HEK293 (cell line): ENCODE data around the gene MCM5.
A peak's percentile ranks its signal among the peaks of the same experiment; 100 is the strongest.

Experiments used
- CTCF ChIA-PET: fragments of 350-600 bp; formaldehyde crosslinking; extraction: SDS; loops from one replicate; lab custom pipeline; 2021; ENCODE audit warnings: antibody characterized with exemption; lab: Yijun Ruan, JAX
- POLR2A ChIA-PET: fragments of 300-600 bp; formaldehyde crosslinking; extraction: SDS; loops from one replicate; lab custom pipeline; 2020; ENCODE audit warnings: antibody characterized with exemption, inconsistent platforms; lab: Yijun Ruan, JAX
- H3K27ac ChIP-seq: fragments of 200-500 bp; sonication (Bioruptor generic); 2 replicates; pipeline ENCODE4 v1.5.1; 2014; ENCODE audit warnings: low read depth, low read length, control low read depth, inconsistent platforms; ENCODE audit errors: extremely low read depth
- H3K36me3 ChIP-seq, 2 experiments: fragments of 200-500 bp in 1 of 2; sonication (Bioruptor generic) in 1 of 2; 1 replicate in 1 of 2; 2 replicates in 1 of 2; pipeline ENCODE4 v1.5.1; 2014 to 2017; ENCODE audit warnings: inconsistent platforms in 2 of 2, low read length in 2 of 2; ENCODE audit not compliant: control insufficient read depth in 2 of 2, insufficient read depth in 1 of 2
- H3K4me1 ChIP-seq: fragments of 200-500 bp; sonication (Bioruptor generic); 2 replicates; pipeline ENCODE4 v1.5.1; 2014; ENCODE audit warnings: mild to moderate bottlenecking, low read length, inconsistent platforms; ENCODE audit not compliant: control insufficient read depth, insufficient read depth
- H3K4me3 ChIP-seq: 2 replicates; pipeline ENCODE4 v1.5.1; 2011; ENCODE audit warnings: low read depth, mild to moderate bottlenecking, control low read depth, low read length, moderate library complexity
- H3K9me3 ChIP-seq: fragments of 200-500 bp; sonication (Bioruptor generic); 2 replicates; pipeline ENCODE4 v1.5.1; 2014; ENCODE audit warnings: low read depth, low read length, inconsistent platforms; ENCODE audit not compliant: control insufficient read depth, insufficient read depth
- ATF2 ChIP-seq: fragments of 450-650 bp; formaldehyde crosslinking; IDR thresholded peaks from 2 replicates; pipeline ENCODE4 v1.5.1; 2016; ENCODE audit warnings: missing biosample characterization, missing genetic modification characterization, low read depth
- ELK4 ChIP-seq: IDR thresholded peaks from 2 replicates; pipeline ENCODE4 v1.6.1; 2011; ENCODE audit warnings: mild to moderate bottlenecking, low read depth, low read length, borderline replicate concordance
- GLI4 ChIP-seq: fragments of 450-650 bp; formaldehyde crosslinking; IDR thresholded peaks from 2 replicates; pipeline ENCODE4 v1.5.1; 2016; ENCODE audit warnings: missing biosample characterization, missing genetic modification characterization
- GLIS2 ChIP-seq: fragments of 450-650 bp; formaldehyde crosslinking; IDR thresholded peaks from 2 replicates; pipeline ENCODE4 v1.5.1; 2016; ENCODE audit warnings: missing biosample characterization, missing genetic modification characterization
- HIC1 ChIP-seq: fragments of 450-650 bp; formaldehyde crosslinking; IDR thresholded peaks from 2 replicates; pipeline ENCODE4 v1.5.1; 2016; ENCODE audit warnings: missing biosample characterization, missing genetic modification characterization
- HOXC10 ChIP-seq: sonication (generic); formaldehyde crosslinking; IDR thresholded peaks from 2 replicates; pipeline ENCODE4 v1.8.1; 2023; ENCODE audit warnings: mild to moderate bottlenecking, missing genetic modification reagents
- HOXD13 ChIP-seq: sonication (generic); formaldehyde crosslinking; IDR thresholded peaks from 2 replicates; pipeline ENCODE4 v1.8.0; 2022; ENCODE audit warnings: missing genetic modification reagents, borderline replicate concordance
- KLF16 ChIP-seq: fragments of 450-650 bp; formaldehyde crosslinking; IDR thresholded peaks from 2 replicates; pipeline ENCODE4 v1.5.1; 2017; ENCODE audit warnings: missing biosample characterization, missing genetic modification characterization
- ZBTB1 ChIP-seq: fragments of 450-650 bp; formaldehyde crosslinking; IDR thresholded peaks from 2 replicates; pipeline ENCODE4 v1.5.1; 2016; ENCODE audit warnings: missing biosample characterization, missing genetic modification characterization
- ZBTB10 ChIP-seq: fragments of 450-650 bp; formaldehyde crosslinking; IDR thresholded peaks from 2 replicates; pipeline ENCODE4 v1.5.1; 2016; ENCODE audit warnings: missing biosample characterization, missing genetic modification characterization
- ZBTB17 ChIP-seq: fragments of 450-650 bp; formaldehyde crosslinking; IDR thresholded peaks from 2 replicates; pipeline ENCODE4 v1.5.1; 2016; ENCODE audit warnings: missing biosample characterization, missing genetic modification characterization
- ZBTB7A ChIP-seq: fragments of 450-650 bp; formaldehyde crosslinking; IDR thresholded peaks from 2 replicates; pipeline ENCODE4 v1.5.1; 2016; ENCODE audit warnings: low read depth, missing biosample characterization, missing genetic modification characterization
- ZNF146 ChIP-seq: fragments of 450-650 bp; formaldehyde crosslinking; IDR thresholded peaks from 2 replicates; pipeline ENCODE4 v1.5.1; 2016; ENCODE audit warnings: missing biosample characterization, missing genetic modification characterization
- ZNF184 ChIP-seq: fragments of 450-650 bp; IDR thresholded peaks from 2 replicates; pipeline ENCODE4 v1.5.1; 2018; ENCODE audit warnings: missing biosample characterization, mild to moderate bottlenecking, missing genetic modification characterization
- ZNF2 ChIP-seq: fragments of 450-650 bp; formaldehyde crosslinking; IDR thresholded peaks from 2 replicates; pipeline ENCODE4 v1.5.1; 2016; ENCODE audit warnings: missing biosample characterization, missing genetic modification characterization
- ZNF239 ChIP-seq: fragments of 450-650 bp; formaldehyde crosslinking; IDR thresholded peaks from 2 replicates; pipeline ENCODE4 v1.5.1; 2016; ENCODE audit warnings: missing biosample characterization, missing genetic modification characterization
- ZNF292 ChIP-seq: fragments of 450-650 bp; formaldehyde crosslinking; IDR thresholded peaks from 2 replicates; pipeline ENCODE4 v1.5.1; 2016; ENCODE audit warnings: low read depth, missing biosample characterization, missing genetic modification characterization, borderline replicate concordance
- ZNF341 ChIP-seq: fragments of 450-650 bp; formaldehyde crosslinking; IDR thresholded peaks from 2 replicates; pipeline ENCODE4; 2016; ENCODE audit warnings: low read depth, missing biosample characterization, missing genetic modification characterization
- ZNF362 ChIP-seq: fragments of 450-650 bp; formaldehyde crosslinking; IDR thresholded peaks from 2 replicates; pipeline ENCODE4 v1.5.1; 2016; ENCODE audit warnings: missing biosample characterization, missing genetic modification characterization
- ZNF37A ChIP-seq: fragments of 450-650 bp; IDR thresholded peaks from 2 replicates; pipeline ENCODE4 v1.5.1; 2018; ENCODE audit warnings: missing biosample characterization, missing genetic modification characterization
- ZNF391 ChIP-seq: fragments of 450-650 bp; formaldehyde crosslinking; IDR thresholded peaks from 2 replicates; pipeline ENCODE4 v1.5.1; 2016; ENCODE audit warnings: low read depth, missing biosample characterization, missing genetic modification characterization, borderline replicate concordance
- ZNF513 ChIP-seq: fragments of 450-650 bp; IDR thresholded peaks from 2 replicates; pipeline ENCODE4 v1.5.1; 2018; ENCODE audit warnings: missing biosample characterization, missing genetic modification characterization
- ZNF645 ChIP-seq: fragments of 450-650 bp; formaldehyde crosslinking; IDR thresholded peaks from 2 replicates; pipeline ENCODE4; 2016; ENCODE audit warnings: missing biosample characterization, missing genetic modification characterization
- ZNF660 ChIP-seq: fragments of 450-650 bp; IDR thresholded peaks from 2 replicates; pipeline ENCODE4 v1.5.1; 2018; ENCODE audit warnings: missing biosample characterization, mild to moderate bottlenecking, missing genetic modification characterization
- ZNF707 ChIP-seq: fragments of 450-650 bp; formaldehyde crosslinking; IDR thresholded peaks from 2 replicates; pipeline ENCODE4 v1.5.1; 2016; ENCODE audit warnings: missing biosample characterization, missing genetic modification characterization

Gene MCM5

GRCh38 chr22:35399678-35400500 is at the start of gene MCM5:
MCM5 (plus strand) TSS chr22:35400140; CDS start chr22:35400439, 299 bp downstream.
- H3K4me3 ChIP-seq: peak within 1 kb of the TSS; percentile 89
- CTCF ChIA-PET: interaction anchor here (0.6 kb wide), 1 partner anchor 10 kb away, joined by 4 read pairs; no protein-coding TSS in a partner anchor
- H3K36me3 ChIP-seq: peaks cover 25 to 41% of the 10 kb centered on the region in 2 experiments
- H3K4me1 ChIP-seq: peaks cover 5% of the 10 kb centered on the region
- POLR2A ChIA-PET: interaction anchor here (0.8 kb wide), 2 partner anchors 9 to 33 kb away, joined by 3 to 8 read pairs; no protein-coding TSS in a partner anchor
- peak within 1 kb of the TSS; percentile 92 for H3K27ac ChIP-seq
- H3K9me3 ChIP-seq: no peaks in the 10 kb centered on the region
- TF ChIP-seq ZBTB7A (tag by site-specific recombination): peak; percentile 49; the same call in 1 of the 2 replicates
- peak; percentile 97 for TF ChIP-seq HOXC10 (CRISPR knock-in tag)
- TF ChIP-seq ZNF707 (tag by site-specific recombination): no peak
- 0 out of 2 replicates have a peak, but pooled peaks have one; percentile 66 for TF ChIP-seq GLI4 (tag by site-specific recombination)
- TF ChIP-seq GLIS2: peak; percentile 79
- peak; percentile 54; the same call in 1 of the 2 replicates for TF ChIP-seq HOXD13 (CRISPR knock-in tag)
- TF ChIP-seq ZNF37A (tag by site-specific recombination): no peak
- TF ChIP-seq ZNF660: peak; percentile 10
- no peak for TF ChIP-seq ZBTB1 (tag by site-specific recombination)
- TF ChIP-seq ZBTB17 (tag by site-specific recombination): peak; percentile 75
- no peak for TF ChIP-seq ZNF292 (tag by site-specific recombination)
- TF ChIP-seq ATF2: no peak
- TF ChIP-seq ZNF239 (tag by site-specific recombination): no peak
- TF ChIP-seq ELK4: peak; percentile 95
- TF ChIP-seq ZNF362 (tag by site-specific recombination): peak; percentile 63; the same call in 1 of the 2 replicates
- no peak for TF ChIP-seq ZNF146 (tag by site-specific recombination)
- peak; percentile 76; the same call in 1 of the 2 replicates for TF ChIP-seq ZNF391
- TF ChIP-seq ZNF645 (tag by site-specific recombination): no peak; the same call in 1 of the 2 replicates
- no peak for TF ChIP-seq ZNF513
- no peak for TF ChIP-seq ZNF341 (tag by site-specific recombination)
- TF ChIP-seq ZBTB10 (tag by site-specific recombination): peak; percentile 70; the same call in 1 of the 2 replicates
- peak; percentile 75 for TF ChIP-seq KLF16 (tag by site-specific recombination)
- peak; percentile 73 for TF ChIP-seq ZNF2 (tag by site-specific recombination)
- TF ChIP-seq ZNF184: no peak
- TF ChIP-seq HIC1 (tag by site-specific recombination): 0 out of 2 replicates have a peak, but pooled peaks have one; percentile 65
